ENCODE data around the gene RUNX2.

The RUNX2 gene

DNA sequence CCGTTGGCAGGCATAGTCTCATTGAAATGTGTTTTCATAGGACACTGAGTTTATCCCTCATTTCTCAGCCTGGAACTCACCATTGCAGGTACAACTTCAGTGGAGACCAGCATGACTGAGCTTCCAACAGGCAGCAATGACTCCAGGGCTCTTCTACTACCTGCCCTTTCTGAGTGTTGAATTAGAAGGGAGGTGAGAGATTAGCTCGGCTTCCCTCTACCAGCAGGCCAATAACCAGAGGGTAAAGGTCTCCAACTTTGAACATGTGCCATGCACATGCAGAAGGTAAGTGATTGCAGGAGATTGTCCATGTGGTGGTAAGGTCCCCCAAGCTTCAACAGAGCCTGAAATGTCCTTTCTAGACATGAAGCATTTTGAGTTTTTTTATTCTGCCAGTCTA is 283.4 kb downstream of the RUNX2 start:
- Histone ChIP-seq H2AFZ (ENCODE audit: insufficient read depth, low read length, poor library complexity) (no peak overlapping the region), H4K8ac (ENCODE audit: low read depth, low read length) (no peak overlapping the region), H4K91ac (ENCODE audit: low read depth, low read length) (no peak overlapping the region), H3K4me3 (ENCODE audit: low read depth, low read length) (no peak overlapping the region), H3K4me1 (ENCODE audit: control insufficient read depth in 1 of 2, insufficient read depth in 2 of 2, low read length in 2 of 2) (no peaks in the 10 kb centered on the region), H3K36me3 (ENCODE audit: control insufficient read depth in 1 of 2, insufficient read depth in 2 of 2, low read length in 2 of 2) (no peaks in the 10 kb centered on the region), H4K12ac (ENCODE audit: low read depth, low read length) (no peak overlapping the region), H3K27ac (ENCODE audit: low read depth, low read length) (no peak overlapping the region), H3K9me3 (ENCODE audit: insufficient read depth, low read depth, low read length) (no peaks in the 10 kb centered on the region), H3K9ac (ENCODE audit: low read length) (no peak overlapping the region), H2AK5ac (ENCODE audit: low read length) (no peak overlapping the region), H3K4me2 (ENCODE audit: low read length) (no peak overlapping the region), H3K18ac (ENCODE audit: low read length) (no peak overlapping the region), H3K14ac (ENCODE audit: low read length) (no peak overlapping the region), H3K79me1 (ENCODE audit: low read length) (no peaks in the 10 kb centered on the region), H3K79me2 (ENCODE audit: control insufficient read depth, insufficient read depth, low read length, poor library complexity) (no peaks in the 10 kb centered on the region), H3K4ac (ENCODE audit: low read depth, low read length) (no peak overlapping the region), H2BK5ac (ENCODE audit: low read depth, low read length, poor library complexity) (no peak overlapping the region), H3K27me3 (ENCODE audit: insufficient read depth, low read length) (no peaks in the 10 kb centered on the region), H2BK120ac (ENCODE audit: insufficient read depth, low read length, poor library complexity) (no peak overlapping the region), H3K23ac (ENCODE audit: low read length) (no peak overlapping the region), H2BK12ac (ENCODE audit: low read length) (no peak overlapping the region)
- DNase-seq: no peak
- WGBS (ENCODE audit: extremely low coverage, insufficient coverage, insufficient read length): no CpG with 5 or more reads among the region's 2 CpGs

DNA sequence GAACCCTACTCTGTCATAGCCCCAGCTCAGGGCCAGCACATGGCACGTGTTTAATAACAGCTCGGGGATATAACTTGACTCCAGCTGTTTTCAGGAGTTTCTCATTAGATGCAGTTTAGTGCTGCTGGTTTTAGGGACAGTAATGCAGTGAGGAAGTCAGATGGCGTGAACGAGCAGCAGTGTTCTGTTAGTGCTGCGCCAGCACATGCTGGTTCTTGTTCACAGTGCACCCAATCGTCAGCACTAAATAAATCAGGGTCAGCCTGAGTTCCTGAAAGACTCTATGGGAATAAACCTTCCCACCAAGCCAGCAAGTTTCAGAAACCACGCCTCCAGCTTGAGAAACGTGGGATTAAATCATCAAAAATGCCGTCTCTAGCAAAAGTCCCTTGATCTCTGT is 285.5 kb downstream of the RUNX2 start:
- H3K27me3 ChIP-seq (ENCODE audit: insufficient read depth, low read length): no peaks in the 10 kb centered on the region
- no peak overlapping the region for H2BK5ac ChIP-seq (ENCODE audit: low read depth, low read length, poor library complexity)
- no peak overlapping the region for H2BK12ac ChIP-seq (ENCODE audit: low read length)
- H3K79me1 ChIP-seq (ENCODE audit: low read length): no peaks in the 10 kb centered on the region
- peak in 1 of 2 donors; percentile 12 for DNase-seq
- no peak overlapping the region for H3K18ac ChIP-seq (ENCODE audit: low read length)
- no peaks in the 10 kb centered on the region for H3K9me3 ChIP-seq (ENCODE audit: insufficient read depth, low read depth, low read length)
- no peak overlapping the region for H4K8ac ChIP-seq (ENCODE audit: low read depth, low read length)
- WGBS (ENCODE audit: extremely low coverage, insufficient coverage, insufficient read length): no CpG with 5 or more reads among the region's 9 CpGs
- H2AK5ac ChIP-seq (ENCODE audit: low read length): no peak overlapping the region
- no peak overlapping the region for H3K9ac ChIP-seq (ENCODE audit: low read length)
- H3K27ac ChIP-seq (ENCODE audit: low read depth, low read length): no peak overlapping the region
- no peak overlapping the region for H3K4ac ChIP-seq (ENCODE audit: low read depth, low read length)
- H3K79me2 ChIP-seq (ENCODE audit: control insufficient read depth, insufficient read depth, low read length, poor library complexity): no peaks in the 10 kb centered on the region
- H4K12ac ChIP-seq (ENCODE audit: low read depth, low read length): no peak overlapping the region
- H3K14ac ChIP-seq (ENCODE audit: low read length): no peak overlapping the region
- no peak overlapping the region for H3K4me3 ChIP-seq (ENCODE audit: low read depth, low read length)
- H4K91ac ChIP-seq (ENCODE audit: low read depth, low read length): no peak overlapping the region
- no peak overlapping the region for H2AFZ ChIP-seq (ENCODE audit: insufficient read depth, low read length, poor library complexity)
- no peak overlapping the region for H2BK120ac ChIP-seq (ENCODE audit: insufficient read depth, low read length, poor library complexity)
- H3K23ac ChIP-seq (ENCODE audit: low read length): no peak overlapping the region
- H3K4me1 ChIP-seq (ENCODE audit: control insufficient read depth in 1 of 2, insufficient read depth in 2 of 2, low read length in 2 of 2): no peaks in the 10 kb centered on the region
- H3K4me2 ChIP-seq (ENCODE audit: low read length): no peak overlapping the region
- no peaks in the 10 kb centered on the region for H3K36me3 ChIP-seq (ENCODE audit: control insufficient read depth in 1 of 2, insufficient read depth in 2 of 2, low read length in 2 of 2)

DNA sequence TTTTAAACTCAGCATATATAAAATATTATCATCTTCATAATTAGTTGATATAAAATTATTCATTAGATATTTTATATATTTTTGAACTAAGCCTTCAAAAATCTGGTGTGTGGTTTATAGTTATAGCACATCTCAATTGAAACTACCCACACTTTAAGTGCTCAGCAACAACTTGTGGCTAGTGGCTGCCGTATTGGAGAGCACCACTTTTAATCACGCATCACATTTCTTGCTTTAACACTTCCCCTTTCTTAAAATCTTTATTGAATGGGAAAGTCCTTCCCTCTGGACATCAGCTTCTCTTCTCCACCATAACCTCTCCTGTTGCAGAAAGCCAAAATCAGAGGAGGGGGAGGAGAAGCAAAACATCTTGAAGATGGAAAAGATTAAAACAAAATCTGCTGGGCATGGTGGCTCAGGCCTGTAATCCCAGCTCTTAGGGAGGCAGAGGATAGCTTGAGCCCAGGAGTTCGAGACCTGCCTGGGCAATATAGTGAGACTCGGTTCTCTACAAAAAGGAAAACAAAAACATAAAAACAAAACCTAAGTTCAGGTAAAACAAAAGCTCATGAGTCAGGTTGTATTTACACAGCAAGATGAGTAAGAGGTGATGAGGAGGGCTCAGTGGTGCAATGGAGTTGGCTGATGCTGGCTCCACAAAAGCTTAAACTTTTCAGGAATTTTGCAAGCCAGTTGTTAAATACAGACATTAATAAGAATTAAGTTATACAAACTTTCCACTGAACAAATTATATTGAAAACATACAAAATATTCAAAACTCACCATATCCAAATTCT is 286.6 kb downstream of the RUNX2 start:
- Histone ChIP-seq H3K4me2 (ENCODE audit: low read length) (no peak overlapping the region), H3K36me3 (ENCODE audit: control insufficient read depth in 1 of 2, insufficient read depth in 2 of 2, low read length in 2 of 2) (no peaks in the 10 kb centered on the region), H2BK120ac (ENCODE audit: insufficient read depth, low read length, poor library complexity) (no peak overlapping the region), H2AFZ (ENCODE audit: insufficient read depth, low read length, poor library complexity) (no peak overlapping the region), H4K91ac (ENCODE audit: low read depth, low read length) (no peak overlapping the region), H3K23ac (ENCODE audit: low read length) (no peak overlapping the region), H3K14ac (ENCODE audit: low read length) (no peak overlapping the region), H2BK12ac (ENCODE audit: low read length) (no peak overlapping the region), H3K9ac (ENCODE audit: low read length) (no peak overlapping the region), H3K27me3 (ENCODE audit: insufficient read depth, low read length) (no peaks in the 10 kb centered on the region), H3K18ac (ENCODE audit: low read length) (no peak overlapping the region), H3K4ac (ENCODE audit: low read depth, low read length) (no peak overlapping the region), H3K79me2 (ENCODE audit: control insufficient read depth, insufficient read depth, low read length, poor library complexity) (no peaks in the 10 kb centered on the region), H4K8ac (ENCODE audit: low read depth, low read length) (no peak overlapping the region), H4K12ac (ENCODE audit: low read depth, low read length) (no peak overlapping the region), H2BK5ac (ENCODE audit: low read depth, low read length, poor library complexity) (no peak overlapping the region), H2AK5ac (ENCODE audit: low read length) (no peak overlapping the region), H3K79me1 (ENCODE audit: low read length) (no peaks in the 10 kb centered on the region), H3K4me3 (ENCODE audit: low read depth, low read length) (no peak overlapping the region), H3K9me3 (ENCODE audit: insufficient read depth, low read depth, low read length) (no peaks in the 10 kb centered on the region), H3K27ac (ENCODE audit: low read depth, low read length) (no peak overlapping the region), H3K4me1 (ENCODE audit: control insufficient read depth in 1 of 2, insufficient read depth in 2 of 2, low read length in 2 of 2) (no peaks in the 10 kb centered on the region)
- no CpG with 5 or more reads among the region's 4 CpGs for WGBS (ENCODE audit: extremely low coverage, insufficient coverage, insufficient read length)
- DNase-seq: no peak

DNA sequence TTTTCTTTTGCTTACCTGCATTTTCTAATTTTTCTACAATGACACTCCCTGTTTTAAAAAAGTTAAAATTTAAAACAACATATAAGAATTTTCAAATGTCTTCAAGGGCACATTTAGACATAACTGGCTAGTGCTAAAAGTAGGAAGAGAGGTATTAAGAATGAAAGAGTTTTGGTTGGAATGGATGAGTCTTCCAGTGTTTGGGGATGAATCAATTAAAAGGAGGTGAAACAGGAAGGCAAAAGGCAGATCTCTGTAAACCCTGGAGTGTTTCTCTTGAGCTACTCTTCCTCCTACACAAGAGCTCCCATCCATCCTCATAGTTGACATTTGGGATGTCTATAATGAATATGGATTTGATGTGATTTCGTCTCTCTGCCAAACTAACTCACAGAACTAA is 288.1 kb downstream of the RUNX2 start:
- no peak overlapping the region for H3K9ac ChIP-seq (ENCODE audit: low read length)
- no peak overlapping the region for H2AK5ac ChIP-seq (ENCODE audit: low read length)
- no peak overlapping the region for H3K23ac ChIP-seq (ENCODE audit: low read length)
- H3K27ac ChIP-seq (ENCODE audit: low read depth, low read length): no peak overlapping the region
- no peak overlapping the region for H3K4me3 ChIP-seq (ENCODE audit: low read depth, low read length)
- no peak overlapping the region for H3K4ac ChIP-seq (ENCODE audit: low read depth, low read length)
- no peaks in the 10 kb centered on the region for H3K4me1 ChIP-seq (ENCODE audit: control insufficient read depth in 1 of 2, insufficient read depth in 2 of 2, low read length in 2 of 2)
- no peak overlapping the region for H2BK12ac ChIP-seq (ENCODE audit: low read length)
- no CpG with 5 or more reads among the region's 1 CpG for WGBS (ENCODE audit: extremely low coverage, insufficient coverage, insufficient read length)
- H3K36me3 ChIP-seq (ENCODE audit: control insufficient read depth in 1 of 2, insufficient read depth in 2 of 2, low read length in 2 of 2): no peaks in the 10 kb centered on the region
- no peak overlapping the region for H4K8ac ChIP-seq (ENCODE audit: low read depth, low read length)
- H2BK120ac ChIP-seq (ENCODE audit: insufficient read depth, low read length, poor library complexity): no peak overlapping the region
- DNase-seq: no peak
- H4K91ac ChIP-seq (ENCODE audit: low read depth, low read length): no peak overlapping the region
- H3K9me3 ChIP-seq (ENCODE audit: insufficient read depth, low read depth, low read length): no peaks in the 10 kb centered on the region
- no peaks in the 10 kb centered on the region for H3K27me3 ChIP-seq (ENCODE audit: insufficient read depth, low read length)
- no peak overlapping the region for H2BK5ac ChIP-seq (ENCODE audit: low read depth, low read length, poor library complexity)
- H2AFZ ChIP-seq (ENCODE audit: insufficient read depth, low read length, poor library complexity): no peak overlapping the region
- no peaks in the 10 kb centered on the region for H3K79me1 ChIP-seq (ENCODE audit: low read length)
- H4K12ac ChIP-seq (ENCODE audit: low read depth, low read length): no peak overlapping the region
- H3K18ac ChIP-seq (ENCODE audit: low read length): no peak overlapping the region
- no peak overlapping the region for H3K14ac ChIP-seq (ENCODE audit: low read length)
- no peaks in the 10 kb centered on the region for H3K79me2 ChIP-seq (ENCODE audit: control insufficient read depth, insufficient read depth, low read length, poor library complexity)
- no peak overlapping the region for H3K4me2 ChIP-seq (ENCODE audit: low read length)

Data from trophoblast cell (in vitro differentiated cells and primary cell).